Mesendoderm (in vitro differentiated cells): ENCODE measurements around the gene PTPN1.

ENCODE experiments used
- DNase-seq: peaks from one replicate; pipeline ENCODE4 v3.0.0; 2013
- H2AK5ac ChIP-seq: 2 replicates; pipeline ENCODE4 v1.6.1; 2013; ENCODE audit warnings: low read length, inconsistent platforms
- H2BK120ac ChIP-seq: 2 replicates; pipeline ENCODE4 v1.6.1; 2013; ENCODE audit warnings: low read depth, mild to moderate bottlenecking, low read length, moderate library complexity, mixed read lengths
- H2BK15ac ChIP-seq: replicated peaks from 2 replicates; pipeline ENCODE4 v1.6.1; 2013; ENCODE audit warnings: low read depth, mild to moderate bottlenecking, moderate library complexity
- H2BK5ac ChIP-seq: 2 replicates; pipeline ENCODE4 v1.6.1; 2013; ENCODE audit warnings: low read length, inconsistent platforms
- H3K18ac ChIP-seq: 2 replicates; pipeline ENCODE4 v1.6.1; 2013; ENCODE audit warnings: mild to moderate bottlenecking, low read length, mixed read lengths
- H3K23ac ChIP-seq: one replicate; pipeline ENCODE4 v1.6.1; 2013; ENCODE audit warnings: low read length
- H3K27ac ChIP-seq: 2 replicates; pipeline ENCODE4 v1.5.1; 2013; ENCODE audit warnings: low read depth, mild to moderate bottlenecking, inconsistent platforms, low read length, moderate library complexity
- H3K27me3 ChIP-seq: 2 replicates; pipeline ENCODE4 v1.6.1; 2013; ENCODE audit warnings: low read length, control low read depth, mild to moderate bottlenecking, inconsistent platforms; ENCODE audit not compliant: insufficient read depth, poor library complexity
- H3K36me3 ChIP-seq: 2 replicates; pipeline ENCODE4 v1.6.1; 2013; ENCODE audit warnings: low read length, inconsistent platforms; ENCODE audit not compliant: control insufficient read depth, insufficient read depth
- H3K4ac ChIP-seq: one replicate; pipeline ENCODE4 v1.6.1; 2013; ENCODE audit warnings: low read depth, mild to moderate bottlenecking, low read length, moderate library complexity
- H3K4me1 ChIP-seq: 2 replicates; pipeline ENCODE4 v1.6.1; 2013; ENCODE audit warnings: low read depth, low read length, inconsistent platforms; ENCODE audit not compliant: control insufficient read depth
- H3K4me2 ChIP-seq: 2 replicates; pipeline ENCODE4 v1.6.1; 2013; ENCODE audit warnings: low read length
- H3K4me3 ChIP-seq: 2 replicates; pipeline ENCODE4 v1.5.1; 2013; ENCODE audit warnings: mild to moderate bottlenecking, low read length
- H3K56ac ChIP-seq: one replicate; pipeline ENCODE4 v1.6.1; 2013; ENCODE audit warnings: low read length
- H3K79me1 ChIP-seq: 2 replicates; pipeline ENCODE4 v1.6.1; 2013; ENCODE audit warnings: low read length, inconsistent platforms
- H3K79me2 ChIP-seq: 2 replicates; pipeline ENCODE4 v1.6.1; 2013; ENCODE audit warnings: mild to moderate bottlenecking, low read length; ENCODE audit not compliant: control insufficient read depth, insufficient read depth
- H3K9ac ChIP-seq: 2 replicates; pipeline ENCODE4 v1.6.1; 2013; ENCODE audit warnings: low read length, inconsistent platforms
- H4K5ac ChIP-seq: one replicate; pipeline ENCODE4 v1.6.1; 2013; ENCODE audit warnings: low read length
- H4K8ac ChIP-seq: one replicate; pipeline ENCODE4 v1.6.1; 2013; ENCODE audit warnings: low read depth, mild to moderate bottlenecking, control low read depth, low read length, moderate library complexity
- WGBS: extraction: QIAGEN DNeasy Blood & Tissue Kit; methylation state at CpG from one replicate; pipeline ENCODE4 v1.1.7; 2013; ENCODE audit warnings: low lambda C conversion rate, missing lambda C conversion rate; ENCODE audit not compliant: insufficient coverage; ENCODE audit errors: extremely low coverage; 5-methylcytosine and 5-hydroxymethylcytosine counted together

PTPN1 gene

DNA sequence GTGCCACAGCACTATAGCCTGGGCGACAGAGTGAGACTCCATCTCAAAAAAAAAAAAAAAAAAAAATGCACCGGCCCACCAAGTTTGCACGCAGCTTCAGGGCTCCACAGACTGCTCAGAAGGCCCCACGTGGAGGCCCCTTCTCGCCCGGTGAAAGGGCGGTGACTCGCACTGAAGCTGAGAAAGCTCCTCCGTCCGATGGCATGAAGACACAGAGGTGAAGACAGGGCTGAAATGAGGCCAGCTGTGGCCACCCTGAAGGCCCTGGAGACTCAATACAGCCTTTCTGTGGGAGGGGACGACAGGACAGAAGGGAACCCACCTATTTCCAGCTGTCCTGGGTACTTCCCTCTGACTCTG is 84.0 kb downstream of the PTPN1 start:
- Histone ChIP-seq H3K9ac (no peak overlapping the region), H3K4me1 (peaks cover 2% of the 10 kb centered on the region), H3K23ac (no peak overlapping the region), H2BK15ac (no peak overlapping the region), H3K4me3 (no peak overlapping the region), H3K27ac (no peak overlapping the region), H3K4ac (no peak overlapping the region), H2BK120ac (no peak overlapping the region), H2AK5ac (no peak overlapping the region), H3K79me2 (no peaks in the 10 kb centered on the region), H3K56ac (no peak overlapping the region), H3K27me3 (no peaks in the 10 kb centered on the region), H4K8ac (no peak overlapping the region), H2BK5ac (no peak overlapping the region), H4K5ac (no peak overlapping the region), H3K18ac (no peak overlapping the region), H3K36me3 (no peaks in the 10 kb centered on the region), H3K4me2 (no peak overlapping the region), H3K79me1 (no peaks in the 10 kb centered on the region)
- WGBS = no CpG with 5 or more reads among the region's 11 CpGs
- DNase-seq = no peak

DNA sequence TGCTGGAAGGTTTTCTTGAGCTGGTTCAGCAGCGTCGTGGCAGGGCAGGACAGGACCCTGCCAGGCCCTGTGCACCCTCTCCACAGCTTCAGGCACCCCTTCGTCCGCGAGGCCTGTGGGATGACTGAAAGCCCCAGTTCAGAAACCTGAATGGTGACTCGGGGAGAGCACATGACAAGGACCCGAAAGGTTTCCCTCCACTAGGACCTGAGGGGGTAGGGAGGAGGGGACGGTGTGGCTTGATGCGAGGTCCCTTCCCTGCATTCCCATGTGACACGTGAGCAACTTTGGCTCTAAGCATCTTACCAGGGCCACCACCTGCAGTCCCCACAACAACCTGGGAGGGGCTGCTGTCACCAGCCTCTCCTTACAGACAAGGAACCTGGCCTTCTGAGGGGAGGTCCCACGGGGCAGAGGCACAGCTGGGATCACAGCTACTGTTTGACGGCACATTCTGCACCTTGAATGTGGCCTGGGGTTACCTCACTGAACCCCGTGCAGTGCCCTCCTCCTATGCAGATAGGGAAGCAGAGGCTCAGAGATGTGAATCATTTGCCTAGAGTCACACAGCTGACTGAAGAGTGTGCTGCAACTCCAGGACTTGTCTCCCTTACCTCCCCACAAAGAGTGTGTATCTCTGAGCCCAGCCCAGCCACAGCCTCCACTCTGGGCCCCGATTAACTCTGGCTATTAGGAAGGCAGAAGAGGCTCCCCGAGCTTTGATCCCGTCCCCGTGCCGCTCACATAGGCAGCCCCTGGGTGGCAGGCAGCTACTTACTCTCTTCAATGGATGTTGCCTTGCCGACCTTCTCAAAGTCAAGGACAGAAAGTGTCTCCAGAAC is 84.6 kb downstream of the PTPN1 start:
- H3K79me2 ChIP-seq = no peaks in the 10 kb centered on the region
- no peak overlapping the region for H4K5ac ChIP-seq
- H2BK15ac ChIP-seq = no peak overlapping the region
- no peak overlapping the region for H3K23ac ChIP-seq
- H3K36me3 ChIP-seq = no peaks in the 10 kb centered on the region
- no peak overlapping the region for H3K18ac ChIP-seq
- H3K27ac ChIP-seq = no peak overlapping the region
- H2BK5ac ChIP-seq = no peak overlapping the region
- H3K79me1 ChIP-seq = no peaks in the 10 kb centered on the region
- no peak overlapping the region for H3K4me2 ChIP-seq
- WGBS = no CpG with 5 or more reads among the region's 19 CpGs
- H2AK5ac ChIP-seq = no peak overlapping the region
- no peak overlapping the region for H2BK120ac ChIP-seq
- no peak overlapping the region for H3K4ac ChIP-seq
- H3K9ac ChIP-seq = no peak overlapping the region
- no peak overlapping the region for H4K8ac ChIP-seq
- no peak overlapping the region for H3K4me3 ChIP-seq
- DNase-seq = peak; percentile 74
- peaks cover 2% of the 10 kb centered on the region for H3K4me1 ChIP-seq
- no peak overlapping the region for H3K56ac ChIP-seq
- H3K27me3 ChIP-seq = no peaks in the 10 kb centered on the region

DNA sequence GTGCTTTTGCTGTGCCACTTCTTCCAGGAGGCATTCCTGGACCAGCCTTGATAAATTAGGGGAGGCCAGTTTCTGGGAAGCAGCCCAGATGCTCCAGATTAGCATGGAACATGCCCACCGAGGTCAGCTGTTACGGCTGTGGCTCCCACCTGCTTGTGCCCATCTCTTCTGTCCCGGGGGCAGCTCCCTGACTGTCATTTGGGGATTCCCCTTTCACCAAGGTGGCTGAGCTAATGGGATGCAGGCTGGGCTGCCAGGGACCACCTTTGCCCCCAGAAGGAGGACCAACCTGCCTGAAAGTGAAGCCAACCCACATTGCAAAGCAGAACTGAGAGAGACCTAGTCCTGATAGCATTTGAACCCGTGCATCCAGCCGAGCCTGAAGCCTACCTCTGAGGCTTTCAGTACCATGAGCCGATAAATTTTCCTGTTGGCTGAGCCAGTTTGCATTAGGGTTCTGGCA is 85.3 kb downstream of the PTPN1 start:
- Histone ChIP-seq H3K4me2 (no peak overlapping the region), H2AK5ac (no peak overlapping the region), H3K18ac (no peak overlapping the region), H3K27me3 (no peaks in the 10 kb centered on the region), H4K5ac (no peak overlapping the region), H2BK5ac (no peak overlapping the region), H2BK120ac (no peak overlapping the region), H3K23ac (no peak overlapping the region), H3K9ac (no peak overlapping the region), H3K56ac (no peak overlapping the region), H3K36me3 (no peaks in the 10 kb centered on the region), H3K27ac (no peak overlapping the region), H3K4me3 (no peak overlapping the region), H3K79me2 (no peaks in the 10 kb centered on the region), H3K4ac (no peak overlapping the region), H3K79me1 (no peaks in the 10 kb centered on the region), H4K8ac (no peak overlapping the region), H3K4me1 (peaks cover 2% of the 10 kb centered on the region), H2BK15ac (no peak overlapping the region)
- no peak for DNase-seq
- no CpG with 5 or more reads among the region's 6 CpGs for WGBS

DNA sequence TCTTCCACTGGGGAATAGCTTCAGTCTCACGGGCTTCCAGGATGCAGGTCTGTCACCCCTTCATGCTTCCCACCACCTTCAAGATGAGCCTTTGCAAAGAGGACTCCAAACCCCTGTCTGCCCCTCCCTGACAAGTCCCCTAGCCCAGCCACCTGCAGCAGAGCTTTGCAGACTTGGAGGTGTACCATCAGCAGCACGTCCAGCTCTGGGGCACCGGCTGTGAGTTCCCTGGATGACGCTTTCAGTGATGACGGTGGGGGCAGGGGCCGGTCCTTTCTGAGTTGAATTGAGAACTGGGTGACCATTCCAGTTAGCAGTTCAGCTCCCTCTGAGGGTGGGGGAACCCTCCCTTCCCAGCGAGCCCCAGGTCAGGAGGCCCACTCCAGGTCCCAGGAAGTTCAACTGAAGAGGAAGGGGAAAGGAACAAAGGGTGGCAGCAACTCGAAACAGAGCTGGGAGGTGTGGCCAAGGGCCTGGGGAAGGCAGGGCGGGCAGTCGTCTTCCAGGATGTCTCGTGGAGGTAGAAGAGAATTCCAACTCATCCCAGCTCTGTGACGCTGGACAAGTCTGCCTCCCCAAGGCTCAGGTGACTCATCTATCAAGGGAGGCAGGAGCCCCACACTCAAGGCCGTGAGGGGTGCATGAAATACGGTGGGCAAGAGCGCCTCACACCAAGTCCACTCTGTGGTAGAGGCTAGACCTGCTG is 86.0 kb downstream of the PTPN1 start:
- no peak overlapping the region for H3K9ac ChIP-seq
- no peak overlapping the region for H3K4me3 ChIP-seq
- no CpG with 5 or more reads among the region's 15 CpGs for WGBS
- H3K56ac ChIP-seq = peak overlapping the region; percentile 31
- no peak overlapping the region for H4K5ac ChIP-seq
- no peaks in the 10 kb centered on the region for H3K36me3 ChIP-seq
- DNase-seq = peak; percentile 40
- H3K27me3 ChIP-seq = no peaks in the 10 kb centered on the region
- H3K4me1 ChIP-seq = peaks cover 2% of the 10 kb centered on the region
- no peaks in the 10 kb centered on the region for H3K79me1 ChIP-seq
- no peak overlapping the region for H2AK5ac ChIP-seq
- H2BK120ac ChIP-seq = no peak overlapping the region
- no peak overlapping the region for H3K27ac ChIP-seq
- H4K8ac ChIP-seq = no peak overlapping the region
- no peak overlapping the region for H3K4me2 ChIP-seq
- no peak overlapping the region for H3K23ac ChIP-seq
- no peaks in the 10 kb centered on the region for H3K79me2 ChIP-seq
- H2BK5ac ChIP-seq = no peak overlapping the region
- H3K4ac ChIP-seq = no peak overlapping the region
- no peak overlapping the region for H2BK15ac ChIP-seq
- H3K18ac ChIP-seq = no peak overlapping the region

DNA sequence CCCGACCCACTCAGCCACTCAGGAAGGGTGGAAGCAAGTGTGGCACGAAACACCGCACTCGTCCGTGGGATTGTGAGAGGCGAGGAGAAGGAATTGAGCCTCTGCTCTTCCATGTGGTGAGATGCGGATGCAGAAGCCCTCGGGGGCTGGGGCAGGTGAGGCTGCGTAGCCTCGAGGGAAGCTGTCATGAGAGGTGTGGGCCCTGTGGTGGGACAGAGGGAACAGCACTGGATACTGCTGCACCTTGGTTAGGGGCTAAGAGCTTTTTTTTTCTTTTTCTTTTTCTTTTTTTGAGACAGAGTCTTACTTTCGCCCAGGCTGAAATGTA is 86.5 kb downstream of the PTPN1 start:
- H3K9ac ChIP-seq = no peak overlapping the region
- no peaks in the 10 kb centered on the region for H3K79me2 ChIP-seq
- no peak overlapping the region for H2AK5ac ChIP-seq
- no peak overlapping the region for H3K4ac ChIP-seq
- H3K4me2 ChIP-seq = no peak overlapping the region
- no peak overlapping the region for H4K8ac ChIP-seq
- no peak overlapping the region for H3K56ac ChIP-seq
- no peak overlapping the region for H2BK5ac ChIP-seq
- H3K27me3 ChIP-seq = no peaks in the 10 kb centered on the region
- WGBS = no CpG with 5 or more reads among the region's 11 CpGs
- H2BK120ac ChIP-seq = no peak overlapping the region
- H3K4me3 ChIP-seq = no peak overlapping the region
- H4K5ac ChIP-seq = no peak overlapping the region
- H3K36me3 ChIP-seq = no peaks in the 10 kb centered on the region
- H2BK15ac ChIP-seq = no peak overlapping the region
- DNase-seq = no peak
- no peaks in the 10 kb centered on the region for H3K79me1 ChIP-seq
- no peak overlapping the region for H3K18ac ChIP-seq
- peaks cover 2% of the 10 kb centered on the region for H3K4me1 ChIP-seq
- no peak overlapping the region for H3K27ac ChIP-seq
- no peak overlapping the region for H3K23ac ChIP-seq
